ENCODE measurements around the gene PIGU. TPM values are rescaled to one million over a fixed set of nuclear protein-coding genes. Genes with fewer than 3 reads are reported as not detected.

Gene PIGU
- total and polyA plus RNA-seq, 11 donors: 10.8 to 24.8 (median 16.1) TPM

DNA sequence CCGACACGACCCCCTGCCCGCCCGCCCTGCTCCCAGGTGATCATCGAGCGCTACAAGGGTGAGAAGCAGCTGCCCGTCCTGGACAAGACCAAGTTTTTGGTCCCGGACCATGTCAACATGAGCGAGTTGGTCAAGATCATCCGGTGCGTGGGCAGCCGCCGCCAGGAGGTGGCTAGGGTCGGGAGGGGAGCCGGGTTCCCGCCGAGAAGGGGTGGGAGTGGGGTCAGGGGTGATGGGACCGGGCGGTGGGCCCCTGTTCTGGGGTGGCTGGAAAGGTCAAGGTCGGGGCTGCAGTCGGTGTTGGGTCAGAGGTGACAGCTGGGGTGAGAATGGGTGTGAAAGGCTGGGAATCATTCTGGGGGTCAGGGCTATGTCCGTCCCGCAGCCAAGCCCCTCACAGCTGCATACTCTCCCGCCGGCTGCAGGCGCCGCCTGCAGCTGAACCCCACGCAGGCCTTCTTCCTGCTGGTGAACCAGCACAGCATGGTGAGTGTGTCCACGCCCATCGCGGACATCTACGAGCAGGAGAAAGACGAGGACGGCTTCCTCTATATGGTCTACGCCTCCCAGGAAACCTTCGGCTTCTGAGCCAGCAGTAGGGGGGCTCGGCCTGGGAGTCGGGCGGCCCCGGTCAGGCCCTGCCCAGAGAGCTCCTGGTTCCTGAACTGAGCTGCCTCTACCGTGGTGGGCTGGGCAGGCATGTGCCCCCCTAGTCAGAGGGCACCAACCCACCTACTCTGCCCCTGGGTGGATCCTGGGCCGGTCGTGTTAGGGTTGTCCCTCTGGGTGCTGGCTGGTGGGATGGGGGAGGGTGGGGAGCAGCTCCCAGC, 117.4 kb downstream of the PIGU start:
- DNase-seq: peak in 2 of 5 donors; percentile 30 to 51
- H3K9me3 ChIP-seq: no peaks in the 10 kb centered on the region
- peak overlapping the region in 11 of 12 donors; percentile 81 to 98 (median 95) for H3K27ac ChIP-seq
- TF ChIP-seq, protein P1, sequence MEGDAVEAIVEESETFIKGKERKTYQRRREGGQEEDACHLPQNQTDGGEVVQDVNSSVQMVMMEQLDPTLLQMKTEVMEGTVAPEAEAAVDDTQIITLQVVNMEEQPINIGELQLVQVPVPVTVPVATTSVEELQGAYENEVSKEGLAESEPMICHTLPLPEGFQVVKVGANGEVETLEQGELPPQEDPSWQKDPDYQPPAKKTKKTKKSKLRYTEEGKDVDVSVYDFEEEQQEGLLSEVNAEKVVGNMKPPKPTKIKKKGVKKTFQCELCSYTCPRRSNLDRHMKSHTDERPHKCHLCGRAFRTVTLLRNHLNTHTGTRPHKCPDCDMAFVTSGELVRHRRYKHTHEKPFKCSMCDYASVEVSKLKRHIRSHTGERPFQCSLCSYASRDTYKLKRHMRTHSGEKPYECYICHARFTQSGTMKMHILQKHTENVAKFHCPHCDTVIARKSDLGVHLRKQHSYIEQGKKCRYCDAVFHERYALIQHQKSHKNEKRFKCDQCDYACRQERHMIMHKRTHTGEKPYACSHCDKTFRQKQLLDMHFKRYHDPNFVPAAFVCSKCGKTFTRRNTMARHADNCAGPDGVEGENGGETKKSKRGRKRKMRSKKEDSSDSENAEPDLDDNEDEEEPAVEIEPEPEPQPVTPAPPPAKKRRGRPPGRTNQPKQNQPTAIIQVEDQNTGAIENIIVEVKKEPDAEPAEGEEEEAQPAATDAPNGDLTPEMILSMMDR (IDR thresholded peaks at IDR 0.05): no peak
- no peak for TF ChIP-seq POLR2A (IDR thresholded peaks at IDR 0.05)
- WGBS, 4 donors: 38 to 49% (median 42%) methylated on average over 31 to 43 of the region's 43 CpGs
- ATAC-seq: peak in 3 of 4 donors; percentile 1 to 9 (median 1)
- H3K36me3 ChIP-seq: peaks cover 0 to 6% (median 0%) of the 10 kb centered on the region in 9 donors
- no peaks in the 10 kb centered on the region for H3K27me3 ChIP-seq
- peaks cover 0 to 24% (median 8%) of the 10 kb centered on the region in 12 donors for H3K4me1 ChIP-seq
- peak overlapping the region; percentile 57 to 98 (median 86) for H3K4me3 ChIP-seq
- intact Hi-C loops (cut with DNase I): loop anchor here in 2 of 10 donors (10.0 kb wide), 1 partner anchor 145 kb away; the partner anchor contains the start of gene TP53INP2 (in 2 of the 2)

DNA sequence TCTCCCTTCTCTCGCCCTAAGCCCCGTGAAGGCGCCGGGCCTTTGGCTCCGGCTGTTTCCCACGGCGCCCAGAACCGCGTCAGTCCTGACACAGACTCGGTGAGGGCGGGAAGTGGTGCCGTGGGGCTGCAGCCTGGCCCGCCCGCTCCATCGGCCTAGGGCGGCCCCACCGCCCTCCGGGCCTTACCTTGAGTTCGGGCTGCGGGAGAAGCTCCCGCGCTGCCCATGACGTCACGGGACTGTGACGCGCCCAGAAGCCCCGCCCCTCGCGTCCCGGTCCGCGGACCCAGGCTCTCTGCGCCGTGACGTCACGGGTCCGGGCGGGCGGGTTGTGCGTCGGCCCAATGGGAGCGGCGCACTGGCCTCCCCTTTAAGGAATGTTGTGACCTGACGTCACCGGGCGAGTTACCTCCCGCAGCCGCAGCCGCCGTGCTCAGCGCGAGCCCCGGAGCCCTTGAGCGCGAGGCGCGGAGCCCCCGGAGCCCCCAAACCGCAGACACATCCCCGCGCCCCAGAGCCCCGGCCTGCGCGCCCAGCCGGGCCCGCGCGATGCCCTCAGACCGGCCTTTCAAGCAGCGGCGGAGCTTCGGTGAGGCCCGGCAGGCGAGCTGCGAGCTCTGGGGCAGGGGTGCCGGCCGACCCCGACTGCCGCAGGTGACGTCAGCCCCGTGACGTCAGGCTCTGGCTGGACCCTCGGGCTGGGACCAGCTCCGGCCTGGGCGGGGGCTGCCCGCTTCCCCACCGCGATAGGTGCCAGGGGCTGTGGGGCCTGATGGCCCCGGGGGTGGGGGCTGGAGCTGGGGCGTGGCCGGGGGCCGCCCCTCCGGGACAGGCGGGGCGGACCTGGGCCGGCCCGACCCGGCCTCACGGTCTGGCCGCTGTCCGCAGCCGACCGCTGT, 118.3 kb downstream of the PIGU start, which contains the start of gene MAP1LC3A:
MAP1LC3A (plus strand) TSS at position 399 of the 899 bp plus-strand sequence; CDS start at position 550, 151 bp downstream.
- Histone ChIP-seq H3K27me3 (no peaks in the 10 kb centered on the region), H3K36me3 (peaks cover 0 to 6% (median 0%) of the 10 kb centered on the region in 9 donors), H3K27ac (peak within 1 kb of the TSS; percentile 81 to 98 (median 94)), H3K9me3 (no peaks in the 10 kb centered on the region), H3K4me1 (peaks cover 0 to 28% (median 10%) of the 10 kb centered on the region in 12 donors), H3K4me3 (peak within 1 kb of the TSS; percentile 57 to 98 (median 86))
- WGBS, 4 donors: 0 to 4% (median 3%) methylated on average over 29 to 103 of the region's 103 CpGs
- peak; percentile 11 to 69 for TF ChIP-seq POLR2A (IDR thresholded peaks at IDR 0.05)
- TF ChIP-seq, protein P1 (IDR thresholded peaks at IDR 0.05): no peak
- peak; percentile 96 to 98 (median 98) for DNase-seq
- intact Hi-C loops (cut with DNase I): loop anchor here in 1 of 10 donors (10.0 kb wide), 1 partner anchor 146 kb away; the partner anchor contains the start of gene TP53INP2
- ATAC-seq: peak; percentile 87 to 96 (median 92)

DNA sequence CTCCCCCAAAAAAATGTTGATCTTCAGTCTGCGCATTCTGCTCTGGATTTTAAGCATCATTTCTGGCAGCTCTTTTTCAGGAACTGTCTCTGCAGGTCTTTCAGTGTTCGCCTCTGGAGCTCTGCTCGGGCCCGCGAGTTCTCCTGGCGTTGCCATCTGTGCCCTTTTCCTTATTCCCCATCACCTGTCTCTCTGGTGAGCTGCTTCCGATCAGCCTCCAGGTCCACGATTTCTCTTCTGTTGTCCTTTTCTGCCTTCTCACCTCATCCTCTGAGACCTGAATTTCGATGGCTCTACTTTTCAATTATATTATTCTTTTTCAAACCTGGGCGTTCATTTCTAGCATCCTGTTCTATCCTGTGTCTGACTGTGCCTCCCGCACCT, 119.0 kb downstream of the PIGU start:
- intact Hi-C loops (cut with DNase I): loop anchor here in 1 of 10 donors (10.0 kb wide), 1 partner anchor 147 kb away; the partner anchor contains the start of gene TP53INP2
- H3K9me3 ChIP-seq: no peaks in the 10 kb centered on the region
- peaks cover 0 to 34% (median 11%) of the 10 kb centered on the region in 12 donors for H3K4me1 ChIP-seq
- ATAC-seq (no peak), DNase-seq (no peak)
- H3K27me3 ChIP-seq: no peaks in the 10 kb centered on the region
- WGBS, 4 donors: 23 to 32% (median 31%) methylated on average over 11 of the region's 11 CpGs
- peaks cover 0 to 6% (median 0%) of the 10 kb centered on the region in 9 donors for H3K36me3 ChIP-seq
- peak overlapping the region; percentile 81 to 98 (median 94) for H3K27ac ChIP-seq
- H3K4me3 ChIP-seq: peak overlapping the region; percentile 57 to 98 (median 86)
- TF ChIP-seq, protein P1 (IDR thresholded peaks at IDR 0.05): no peak
- no peak for TF ChIP-seq POLR2A (IDR thresholded peaks at IDR 0.05)

All from heart left ventricle (tissue), 16 donors.